ENCODE measurements around the gene SLC24A3. TPM values are rescaled to one million over a fixed set of nuclear protein-coding genes. Genes with fewer than 3 reads are reported as not detected.

Gene SLC24A3
- total RNA-seq, 2 donors from 2014 or later: 1.4 to 3.7 TPM

DNA sequence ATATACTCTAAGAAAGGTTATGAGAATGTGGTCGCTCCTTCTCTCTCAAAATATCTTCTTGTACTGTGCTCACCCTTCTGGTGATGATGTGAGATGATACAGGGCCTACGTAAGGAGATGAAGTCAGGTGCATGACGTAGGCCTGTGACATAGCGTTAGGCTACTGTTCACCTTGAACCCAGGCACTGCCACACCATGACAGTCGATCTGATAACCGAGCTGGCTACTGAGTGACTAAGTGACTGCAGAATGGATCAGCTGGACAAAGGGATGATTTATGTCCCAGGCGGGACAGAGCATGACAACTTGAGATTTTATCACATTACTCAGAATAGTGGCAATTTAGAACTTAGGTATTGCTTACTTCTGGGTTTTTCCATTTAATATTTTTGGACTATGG lies 11.2 kb downstream of the SLC24A3 start:
- Histone ChIP-seq H3K36me3 (no peaks in the 10 kb centered on the region), H3K4me3 (no peak overlapping the region), H3K9me3 (peaks cover 0 to 10% of the 10 kb centered on the region in 2 donors), H3K27me3 (no peaks in the 10 kb centered on the region), H3K27ac (no peak overlapping the region), H3K4me1 (no peaks in the 10 kb centered on the region)
- DNase-seq (ENCODE audit: low spot score): no peak
- no peak for TF ChIP-seq CTCF (IDR thresholded peaks at IDR 0.05)

GRCh38 chr20:19231359-19232035 lies 19.1 kb downstream of the SLC24A3 start:
- no peak for DNase-seq (ENCODE audit: low spot score)
- no peak for TF ChIP-seq CTCF (IDR thresholded peaks at IDR 0.05)
- H3K4me1 ChIP-seq: no peaks in the 10 kb centered on the region
- no peak overlapping the region for H3K4me3 ChIP-seq
- H3K27me3 ChIP-seq: no peaks in the 10 kb centered on the region
- no peaks in the 10 kb centered on the region for H3K36me3 ChIP-seq
- H3K27ac ChIP-seq: no peak overlapping the region
- H3K9me3 ChIP-seq: no peaks in the 10 kb centered on the region

DNA sequence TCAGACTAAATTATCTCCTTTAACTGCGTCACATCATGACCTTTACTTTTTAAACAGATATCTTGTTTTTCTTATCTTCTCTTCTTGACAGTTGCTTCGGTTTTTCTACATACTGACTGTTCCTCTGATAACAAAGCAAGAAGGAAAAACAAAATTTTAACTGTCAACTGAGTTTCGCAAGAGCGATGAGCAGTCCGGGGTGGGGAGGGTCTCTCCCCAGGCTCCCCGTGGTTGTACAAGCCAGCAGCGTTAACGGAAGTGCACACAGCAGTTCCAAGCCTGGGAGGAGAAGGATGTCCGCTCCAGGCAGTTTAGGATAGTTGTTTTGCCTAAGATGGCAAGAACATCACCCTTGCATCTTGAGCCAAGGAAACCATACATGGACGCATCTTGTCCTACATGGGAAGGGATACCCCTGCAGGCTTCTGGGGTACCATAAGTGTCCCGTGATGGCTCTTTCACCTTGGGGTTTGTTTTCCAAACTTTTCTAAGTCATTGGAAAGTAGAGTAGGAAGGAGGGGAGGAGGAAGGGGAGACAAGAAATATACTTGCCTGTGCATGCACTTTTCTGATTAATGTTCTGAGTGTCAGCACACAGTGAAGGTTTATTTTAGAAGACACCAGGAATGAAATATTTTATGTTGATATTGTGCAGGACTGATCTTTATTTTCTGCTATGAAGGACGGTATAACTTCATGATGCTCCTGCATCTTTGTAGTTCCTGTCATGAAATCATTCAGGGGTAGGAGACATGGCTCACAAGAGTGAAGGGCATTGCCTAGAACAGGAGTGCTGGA lies 20.8 kb downstream of the SLC24A3 start:
- Histone ChIP-seq H3K4me1 (no peaks in the 10 kb centered on the region), H3K9me3 (no peaks in the 10 kb centered on the region), H3K27me3 (no peaks in the 10 kb centered on the region), H3K36me3 (no peaks in the 10 kb centered on the region), H3K4me3 (no peak overlapping the region), H3K27ac (no peak overlapping the region)
- no peak for DNase-seq (ENCODE audit: low spot score)
- TF ChIP-seq CTCF (IDR thresholded peaks at IDR 0.05): no peak

- no peak for TF ChIP-seq CTCF (IDR thresholded peaks at IDR 0.05)
- Histone ChIP-seq H3K27ac (no peak overlapping the region), H3K4me3 (no peak overlapping the region), H3K36me3 (no peaks in the 10 kb centered on the region), H3K27me3 (no peaks in the 10 kb centered on the region), H3K4me1 (no peaks in the 10 kb centered on the region), H3K9me3 (no peaks in the 10 kb centered on the region)
- DNase-seq (ENCODE audit: low spot score): no peak
Observed at GRCh38 chr20:19236371-19237055, 24.1 kb downstream of the SLC24A3 start.

GRCh38 chr20:19241440-19241839 lies 29.0 kb downstream of the SLC24A3 start:
- TF ChIP-seq CTCF (IDR thresholded peaks at IDR 0.05): no peak
- Histone ChIP-seq H3K4me3 (no peak overlapping the region), H3K36me3 (no peaks in the 10 kb centered on the region), H3K4me1 (no peaks in the 10 kb centered on the region), H3K27me3 (no peaks in the 10 kb centered on the region), H3K9me3 (no peaks in the 10 kb centered on the region), H3K27ac (no peak overlapping the region)
- no peak for DNase-seq (ENCODE audit: low spot score)
